Measurements from ENCODE around the gene PYGM. TPM values are rescaled to one million over a fixed set of nuclear protein-coding genes. Genes with fewer than 3 reads are reported as not detected.

The PYGM gene
- total RNA-seq, 2 donors from 2014 or later, result 17.8 to 84.7 TPM

GRCh38 chr11:64731601-64732000 is 28.2 kb downstream of the PYGM start:
- H3K27ac ChIP-seq, result no peak overlapping the region
- no peaks in the 10 kb centered on the region for H3K36me3 ChIP-seq
- no peaks in the 10 kb centered on the region for H3K9me3 ChIP-seq
- no peak for DNase-seq (ENCODE audit: low spot score)
- H3K27me3 ChIP-seq, result no peaks in the 10 kb centered on the region
- H3K4me3 ChIP-seq, result no peak overlapping the region
- H3K4me1 ChIP-seq, result no peaks in the 10 kb centered on the region
- no peak for TF ChIP-seq CTCF (IDR thresholded peaks at IDR 0.05)

GRCh38 chr11:64729851-64730382 is 29.9 kb downstream of the PYGM start:
- DNase-seq (ENCODE audit: low spot score), result no peak
- no peaks in the 10 kb centered on the region for H3K27me3 ChIP-seq
- H3K9me3 ChIP-seq, result no peaks in the 10 kb centered on the region
- no peaks in the 10 kb centered on the region for H3K4me1 ChIP-seq
- no peak for TF ChIP-seq CTCF (IDR thresholded peaks at IDR 0.05)
- H3K4me3 ChIP-seq, result no peak overlapping the region
- H3K27ac ChIP-seq, result no peak overlapping the region
- no peaks in the 10 kb centered on the region for H3K36me3 ChIP-seq

- Histone ChIP-seq H3K9me3 (no peaks in the 10 kb centered on the region), H3K27ac (no peak overlapping the region), H3K36me3 (no peaks in the 10 kb centered on the region), H3K4me1 (peaks cover 0 to under 1% of the 10 kb centered on the region in 2 donors), H3K27me3 (no peaks in the 10 kb centered on the region), H3K4me3 (no peak overlapping the region)
- DNase-seq (ENCODE audit: low spot score), result no peak
- no peak for TF ChIP-seq CTCF (IDR thresholded peaks at IDR 0.05)
Observed at GRCh38 chr11:64728757-64729365, 30.9 kb downstream of the PYGM start.

- Histone ChIP-seq H3K4me3 (no peak overlapping the region), H3K27me3 (peaks cover 0 to under 1% of the 10 kb centered on the region in 2 donors), H3K27ac (no peak overlapping the region), H3K9me3 (no peaks in the 10 kb centered on the region), H3K4me1 (peaks cover 0 to 8% of the 10 kb centered on the region in 2 donors), H3K36me3 (no peaks in the 10 kb centered on the region)
- TF ChIP-seq CTCF (IDR thresholded peaks at IDR 0.05), result no peak
- DNase-seq (ENCODE audit: low spot score), result no peak
Observed at GRCh38 chr11:64726867-64727530, 32.8 kb downstream of the PYGM start.

- no peak overlapping the region for H3K27ac ChIP-seq
- peaks cover 0 to 8% of the 10 kb centered on the region in 2 donors for H3K4me1 ChIP-seq
- H3K9me3 ChIP-seq, result no peaks in the 10 kb centered on the region
- peaks cover 0 to 3% of the 10 kb centered on the region in 2 donors for H3K27me3 ChIP-seq
- no peaks in the 10 kb centered on the region for H3K36me3 ChIP-seq
- DNase-seq (ENCODE audit: low spot score), result no peak
- no peak for TF ChIP-seq CTCF (IDR thresholded peaks at IDR 0.05)
- H3K4me3 ChIP-seq, result no peak overlapping the region
Observed at GRCh38 chr11:64726211-64726641, 33.5 kb downstream of the PYGM start.
